ENCODE data around the gene TMC7. TPM values are rescaled to one million over a fixed set of nuclear protein-coding genes. Genes with fewer than 3 reads are reported as not detected.
A peak's percentile ranks its signal among the peaks of the same experiment; 100 is the strongest.

Gene TMC7
- total and polyA plus RNA-seq, 2 of the 13 experiments (the other 11 are each of a cell fraction or from before 2014, with no cell fraction given), result 1.2 to 5.1 TPM

DNA sequence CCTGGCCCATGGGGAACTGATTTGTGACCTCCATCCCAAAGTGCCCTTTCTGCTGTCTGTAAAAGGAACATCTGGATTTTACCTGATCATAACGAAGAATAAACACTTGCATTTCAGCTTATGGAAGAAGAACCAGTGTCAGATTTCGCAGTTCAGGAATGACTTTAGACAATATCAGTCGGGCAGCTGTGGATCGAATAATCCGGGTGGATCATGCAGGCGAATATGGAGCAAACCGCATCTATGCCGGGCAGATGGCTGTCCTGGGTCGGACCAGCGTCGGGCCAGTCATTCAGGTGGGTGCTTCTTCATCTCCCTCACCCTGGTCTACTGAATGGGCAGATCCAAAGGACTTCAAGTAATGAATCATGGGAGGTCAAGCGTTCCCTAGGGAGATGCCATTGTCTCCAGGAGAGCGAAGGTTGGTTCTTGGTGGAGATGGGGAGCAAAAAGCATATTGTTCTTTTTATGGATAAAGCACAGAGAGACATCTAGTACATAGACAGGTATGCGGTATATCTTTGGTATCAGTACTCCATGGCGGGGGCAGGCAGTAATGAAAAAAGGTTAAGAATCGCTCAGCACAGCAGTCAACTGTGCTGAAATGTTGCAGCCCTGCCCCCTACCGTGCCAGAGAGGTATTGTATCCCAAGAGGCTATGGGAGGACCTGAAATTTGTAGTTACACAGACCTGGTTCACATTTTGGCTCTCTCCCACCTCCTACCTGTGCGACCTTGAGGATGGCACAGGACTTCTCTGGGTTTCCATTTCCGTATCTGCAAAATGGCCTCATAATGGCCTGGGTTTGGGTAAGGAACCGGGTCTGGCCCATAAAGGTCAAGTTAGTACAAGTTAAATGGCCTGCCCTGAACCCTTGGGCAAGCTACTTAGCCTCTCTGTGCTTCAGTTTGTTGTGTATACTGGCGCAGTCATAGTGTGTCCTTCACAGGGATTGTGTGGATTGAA is 88.4 kb downstream of the TMC7 start (continued):
- TF ChIP-seq NR1H2 (CRISPR knock-in tag; IDR thresholded peaks at IDR 0.05; ENCODE audit: borderline replicate concordance, low read depth), result no peak
- TF ChIP-seq CBX5 (CRISPR knock-in tag; IDR thresholded peaks at IDR 0.05; ENCODE audit: borderline replicate concordance), result peak; percentile 71; the same call in 1 of the 2 replicates
- TF ChIP-seq ZBTB39 (CRISPR knock-in tag; IDR thresholded peaks at IDR 0.05), result no peak
- TF ChIP-seq ZNF207 (IDR thresholded peaks at IDR 0.05; ENCODE audit: borderline replicate concordance), result no peak
- no peak for TF ChIP-seq NBN (conservative IDR thresholded peaks at IDR 0.05)
- TF ChIP-seq NKX3-1 (CRISPR knock-in tag; IDR thresholded peaks at IDR 0.05), result no peak
- TF ChIP-seq TAF1 (CRISPR knock-in tag; IDR thresholded peaks at IDR 0.05), result no peak
- 0 out of 2 replicates have a peak, but pooled peaks have one; percentile 7 for TF ChIP-seq ZNF629 (CRISPR knock-in tag; conservative IDR thresholded peaks at IDR 0.05)
- TF ChIP-seq ZNF550 (CRISPR knock-in tag; IDR thresholded peaks at IDR 0.05; ENCODE audit: borderline replicate concordance), result no peak
- peak; percentile 98 for TF ChIP-seq CTCF (CRISPR knock-in tag; IDR thresholded peaks at IDR 0.05)
- TF ChIP-seq MEIS2 (CRISPR knock-in tag; IDR thresholded peaks at IDR 0.05), result no peak; the same call in 1 of the 2 replicates
- no peak for TF ChIP-seq SSRP1 (CRISPR knock-in tag; IDR thresholded peaks at IDR 0.05)
- TF ChIP-seq, protein P1, sequence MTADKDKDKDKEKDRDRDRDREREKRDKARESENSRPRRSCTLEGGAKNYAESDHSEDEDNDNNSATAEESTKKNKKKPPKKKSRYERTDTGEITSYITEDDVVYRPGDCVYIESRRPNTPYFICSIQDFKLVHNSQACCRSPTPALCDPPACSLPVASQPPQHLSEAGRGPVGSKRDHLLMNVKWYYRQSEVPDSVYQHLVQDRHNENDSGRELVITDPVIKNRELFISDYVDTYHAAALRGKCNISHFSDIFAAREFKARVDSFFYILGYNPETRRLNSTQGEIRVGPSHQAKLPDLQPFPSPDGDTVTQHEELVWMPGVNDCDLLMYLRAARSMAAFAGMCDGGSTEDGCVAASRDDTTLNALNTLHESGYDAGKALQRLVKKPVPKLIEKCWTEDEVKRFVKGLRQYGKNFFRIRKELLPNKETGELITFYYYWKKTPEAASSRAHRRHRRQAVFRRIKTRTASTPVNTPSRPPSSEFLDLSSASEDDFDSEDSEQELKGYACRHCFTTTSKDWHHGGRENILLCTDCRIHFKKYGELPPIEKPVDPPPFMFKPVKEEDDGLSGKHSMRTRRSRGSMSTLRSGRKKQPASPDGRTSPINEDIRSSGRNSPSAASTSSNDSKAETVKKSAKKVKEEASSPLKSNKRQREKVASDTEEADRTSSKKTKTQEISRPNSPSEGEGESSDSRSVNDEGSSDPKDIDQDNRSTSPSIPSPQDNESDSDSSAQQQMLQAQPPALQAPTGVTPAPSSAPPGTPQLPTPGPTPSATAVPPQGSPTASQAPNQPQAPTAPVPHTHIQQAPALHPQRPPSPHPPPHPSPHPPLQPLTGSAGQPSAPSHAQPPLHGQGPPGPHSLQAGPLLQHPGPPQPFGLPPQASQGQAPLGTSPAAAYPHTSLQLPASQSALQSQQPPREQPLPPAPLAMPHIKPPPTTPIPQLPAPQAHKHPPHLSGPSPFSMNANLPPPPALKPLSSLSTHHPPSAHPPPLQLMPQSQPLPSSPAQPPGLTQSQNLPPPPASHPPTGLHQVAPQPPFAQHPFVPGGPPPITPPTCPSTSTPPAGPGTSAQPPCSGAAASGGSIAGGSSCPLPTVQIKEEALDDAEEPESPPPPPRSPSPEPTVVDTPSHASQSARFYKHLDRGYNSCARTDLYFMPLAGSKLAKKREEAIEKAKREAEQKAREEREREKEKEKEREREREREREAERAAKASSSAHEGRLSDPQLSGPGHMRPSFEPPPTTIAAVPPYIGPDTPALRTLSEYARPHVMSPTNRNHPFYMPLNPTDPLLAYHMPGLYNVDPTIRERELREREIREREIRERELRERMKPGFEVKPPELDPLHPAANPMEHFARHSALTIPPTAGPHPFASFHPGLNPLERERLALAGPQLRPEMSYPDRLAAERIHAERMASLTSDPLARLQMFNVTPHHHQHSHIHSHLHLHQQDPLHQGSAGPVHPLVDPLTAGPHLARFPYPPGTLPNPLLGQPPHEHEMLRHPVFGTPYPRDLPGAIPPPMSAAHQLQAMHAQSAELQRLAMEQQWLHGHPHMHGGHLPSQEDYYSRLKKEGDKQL (CRISPR knock-in tag; IDR thresholded peaks at IDR 0.05; ENCODE audit: low read depth), result no peak
- TF ChIP-seq ZNF567 (CRISPR knock-in tag; IDR thresholded peaks at IDR 0.05; ENCODE audit: borderline replicate concordance), result no peak
- TF ChIP-seq ZC3H13 (CRISPR knock-in tag; IDR thresholded peaks at IDR 0.05), result no peak
- TF ChIP-seq, protein P2, sequence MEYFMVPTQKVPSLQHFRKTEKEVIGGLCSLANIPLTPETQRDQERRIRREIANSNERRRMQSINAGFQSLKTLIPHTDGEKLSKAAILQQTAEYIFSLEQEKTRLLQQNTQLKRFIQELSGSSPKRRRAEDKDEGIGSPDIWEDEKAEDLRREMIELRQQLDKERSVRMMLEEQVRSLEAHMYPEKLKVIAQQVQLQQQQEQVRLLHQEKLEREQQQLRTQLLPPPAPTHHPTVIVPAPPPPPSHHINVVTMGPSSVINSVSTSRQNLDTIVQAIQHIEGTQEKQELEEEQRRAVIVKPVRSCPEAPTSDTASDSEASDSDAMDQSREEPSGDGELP (IDR thresholded peaks at IDR 0.05; ENCODE audit: borderline replicate concordance, low read depth), result no peak
- no peak for TF ChIP-seq ATAD3A (CRISPR knock-in tag; IDR thresholded peaks at IDR 0.05)
